Peyer's patch (tissue), 4 donors: ENCODE results near the gene TEAD1. TPM values are rescaled to one million over a fixed set of nuclear protein-coding genes. Genes with fewer than 3 reads are reported as not detected.

Experiments
- DNase-seq, 3 donors: peaks; one replicate each; pipeline ENCODE4 v3.0.0-alpha.2; 2017 to 2019
- H3K27ac ChIP-seq, 4 donors: fragments of 200-600 bp; sonication (generic); one replicate each; pipeline ENCODE4 v1.5.1; 2016 to 2019
- H3K27me3 ChIP-seq, 2 donors: fragments of 200-600 bp; sonication (generic); one replicate each; pipeline ENCODE4 v1.5.1; 2019
- H3K36me3 ChIP-seq, 3 donors: fragments of 200-600 bp; sonication (generic); one replicate each; pipeline ENCODE4 v1.5.1; 2016 to 2019
- H3K4me1 ChIP-seq, 4 donors: fragments of 200-600 bp; sonication (generic); one replicate each; pipeline ENCODE4 v1.5.1; 2016 to 2019
- H3K4me3 ChIP-seq, 4 donors: fragments of 200-600 bp; sonication (generic); 1 replicate in 3 of 4; 2 replicates in 1 of 4; pipeline ENCODE4 v1.5.1; 2016 to 2019; ENCODE audit warnings: mild to moderate bottlenecking in 1 of 4
- H3K9me3 ChIP-seq, 4 donors: fragments of 200-600 bp; sonication (generic); one replicate each; pipeline ENCODE4 v1.5.1; 2016 to 2019; ENCODE audit warnings: mild to moderate bottlenecking in 1 of 4
- CTCF ChIP-seq, 6 experiments: fragments of 450-650 bp in 4 of 6; fragments of 200-600 bp in 2 of 6; sonication (generic) in 1 of 6; IDR thresholded peaks; one replicate each; pipeline ENCODE4 v1.5.1; 2017 to 2019; ENCODE audit warnings: antibody characterized with exemption in 6 of 6, mild to moderate bottlenecking in 3 of 6, moderate library complexity in 1 of 6
- POLR2A ChIP-seq, 2 donors: fragments of 450-650 bp; IDR thresholded peaks; one replicate each; pipeline ENCODE4 v1.5.1; 2017; ENCODE audit warnings: antibody characterized with exemption in 2 of 2, mild to moderate bottlenecking in 2 of 2, moderate library complexity in 2 of 2
- total RNA-seq, 4 donors: library from RNA; depleted of rRNA; stranded (reverse); fragments of >200 nt; gene quantifications; one replicate each; pipeline ENCODE4 v1.1.0, GENCODE V29; 2016

The TEAD1 gene
- total RNA-seq, 4 donors from 2014 or later = 34.5 to 125 (median 65.1) TPM

GRCh38 chr11:12983336-12983735 is 309.1 kb downstream of the TEAD1 start:
- H3K4me1 ChIP-seq = no peaks in the 10 kb centered on the region
- H3K27me3 ChIP-seq = no peaks in the 10 kb centered on the region
- H3K9me3 ChIP-seq = no peaks in the 10 kb centered on the region
- no peak overlapping the region for H3K4me3 ChIP-seq
- no peak for TF ChIP-seq POLR2A (IDR thresholded peaks at IDR 0.05)
- no peak for TF ChIP-seq CTCF (IDR thresholded peaks at IDR 0.05)
- no peaks in the 10 kb centered on the region for H3K36me3 ChIP-seq
- DNase-seq = no peak
- no peak overlapping the region for H3K27ac ChIP-seq

- peak overlapping the region in 1 of 4 donors; percentile 38 for H3K4me3 ChIP-seq
- no peak for DNase-seq
- H3K36me3 ChIP-seq = no peaks in the 10 kb centered on the region
- no peak overlapping the region for H3K27ac ChIP-seq
- H3K9me3 ChIP-seq = no peaks in the 10 kb centered on the region
- H3K27me3 ChIP-seq = no peaks in the 10 kb centered on the region
- TF ChIP-seq POLR2A (IDR thresholded peaks at IDR 0.05) (no peak), CTCF (IDR thresholded peaks at IDR 0.05) (no peak)
- no peaks in the 10 kb centered on the region for H3K4me1 ChIP-seq
Measured at GRCh38 chr11:12986194-12986898, 312.1 kb downstream of the TEAD1 start.

DNA sequence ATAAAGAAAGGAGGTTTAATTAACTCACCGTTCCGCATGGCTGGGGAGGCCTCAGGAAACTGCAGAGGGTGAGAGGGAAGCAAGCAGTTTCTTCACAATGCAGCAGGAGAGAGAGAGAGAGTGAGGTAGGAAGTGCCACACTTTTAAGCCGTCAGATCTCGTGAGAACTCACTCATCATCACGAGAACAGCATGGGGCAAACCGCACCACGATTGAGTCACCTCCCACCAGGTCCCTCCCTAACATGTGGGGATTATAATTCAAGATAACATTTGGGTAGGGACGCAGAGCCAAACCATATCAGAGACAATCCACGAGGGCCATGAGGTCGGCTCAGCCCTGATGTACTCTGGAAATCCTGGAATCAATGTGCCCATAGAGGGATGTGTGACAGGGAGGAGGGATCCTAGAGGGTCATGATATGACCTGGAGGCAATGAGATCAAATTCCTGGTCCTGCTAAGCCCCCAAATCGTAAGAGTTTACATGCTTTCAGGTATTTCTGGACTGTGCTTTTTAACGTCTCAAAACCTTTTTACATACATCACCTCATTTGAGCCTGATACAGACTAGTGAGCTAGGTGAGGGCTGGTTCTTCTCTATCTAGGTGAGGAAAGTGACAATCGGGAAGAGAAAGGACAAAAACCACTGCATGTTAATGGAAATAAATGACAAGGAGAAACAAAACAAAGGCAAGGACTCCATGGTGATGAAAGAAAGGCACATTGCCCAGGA is 315.4 kb downstream of the TEAD1 start:
- H3K4me1 ChIP-seq = no peaks in the 10 kb centered on the region
- H3K9me3 ChIP-seq = no peaks in the 10 kb centered on the region
- no peaks in the 10 kb centered on the region for H3K36me3 ChIP-seq
- DNase-seq = no peak
- no peaks in the 10 kb centered on the region for H3K27me3 ChIP-seq
- H3K27ac ChIP-seq = no peak overlapping the region
- H3K4me3 ChIP-seq = no peak overlapping the region
- TF ChIP-seq POLR2A (IDR thresholded peaks at IDR 0.05) (no peak), CTCF (IDR thresholded peaks at IDR 0.05) (no peak)

- Histone ChIP-seq H3K36me3 (no peaks in the 10 kb centered on the region), H3K4me1 (no peaks in the 10 kb centered on the region), H3K27ac (no peak overlapping the region), H3K9me3 (no peaks in the 10 kb centered on the region), H3K27me3 (no peaks in the 10 kb centered on the region), H3K4me3 (no peak overlapping the region)
- TF ChIP-seq CTCF (IDR thresholded peaks at IDR 0.05) (no peak), POLR2A (IDR thresholded peaks at IDR 0.05) (no peak)
- DNase-seq = no peak
Measured at GRCh38 chr11:12990162-12990480, 315.9 kb downstream of the TEAD1 start.

- no peak for DNase-seq
- Histone ChIP-seq H3K9me3 (peaks cover 0 to 2% (median 0%) of the 10 kb centered on the region in 4 donors), H3K4me3 (no peak overlapping the region), H3K4me1 (no peaks in the 10 kb centered on the region), H3K36me3 (no peaks in the 10 kb centered on the region), H3K27me3 (no peaks in the 10 kb centered on the region), H3K27ac (no peak overlapping the region)
- no peak for TF ChIP-seq POLR2A (IDR thresholded peaks at IDR 0.05)
- TF ChIP-seq CTCF (IDR thresholded peaks at IDR 0.05) = no peak
Measured at GRCh38 chr11:12991426-12991825, 317.2 kb downstream of the TEAD1 start.
